ENCODE results near the gene SMAD1.

Gene SMAD1

GRCh38 chr4:145536044-145536443 lies 54.4 kb downstream of the SMAD1 start:
- Histone ChIP-seq H3K4me1 (ENCODE audit: low read length) (no peaks in the 10 kb centered on the region), H3K4me3 (ENCODE audit: low read length) (no peak overlapping the region), H3K79me2 (ENCODE audit: low read length) (no peaks in the 10 kb centered on the region), H2AFZ (ENCODE audit: low read depth, low read length) (no peak overlapping the region), H3K27ac (ENCODE audit: low read length) (no peak overlapping the region), H4K20me1 (ENCODE audit: insufficient read depth, low read length) (no peaks in the 10 kb centered on the region), H3K4me2 (ENCODE audit: low read length) (no peak overlapping the region), H3K36me3 (replicated peaks; ENCODE audit: low read depth, low read length) (no peaks in the 10 kb centered on the region), H3K27me3 (ENCODE audit: low read depth, low read length) (peaks cover 35% of the 10 kb centered on the region), H3K9me3 (ENCODE audit: insufficient read depth, low read length) (no peaks in the 10 kb centered on the region), H3K9ac (ENCODE audit: low read length) (no peak overlapping the region)
- no peak for TF ChIP-seq CTCF (IDR thresholded peaks at IDR 0.05; ENCODE audit: low read depth, low read length)
- TF ChIP-seq EZH2phosphoT487 (IDR thresholded peaks at IDR 0.05; ENCODE audit: low read depth), result no peak

GRCh38 chr4:145538596-145538995 lies 56.9 kb downstream of the SMAD1 start:
- Histone ChIP-seq H3K4me1 (ENCODE audit: low read length) (no peaks in the 10 kb centered on the region), H3K27ac (ENCODE audit: low read length) (no peak overlapping the region), H3K36me3 (replicated peaks; ENCODE audit: low read depth, low read length) (no peaks in the 10 kb centered on the region), H2AFZ (ENCODE audit: low read depth, low read length) (no peak overlapping the region), H3K4me2 (ENCODE audit: low read length) (no peak overlapping the region), H3K27me3 (ENCODE audit: low read depth, low read length) (peaks cover 39% of the 10 kb centered on the region), H3K79me2 (ENCODE audit: low read length) (no peaks in the 10 kb centered on the region), H3K4me3 (ENCODE audit: low read length) (no peak overlapping the region), H3K9ac (ENCODE audit: low read length) (no peak overlapping the region), H3K9me3 (ENCODE audit: insufficient read depth, low read length) (no peaks in the 10 kb centered on the region), H4K20me1 (ENCODE audit: insufficient read depth, low read length) (no peaks in the 10 kb centered on the region)
- TF ChIP-seq CTCF (IDR thresholded peaks at IDR 0.05; ENCODE audit: low read depth, low read length), result no peak
- TF ChIP-seq EZH2phosphoT487 (IDR thresholded peaks at IDR 0.05; ENCODE audit: low read depth), result no peak

GRCh38 chr4:145539671-145540070 lies 58.0 kb downstream of the SMAD1 start:
- no peak for TF ChIP-seq EZH2phosphoT487 (IDR thresholded peaks at IDR 0.05; ENCODE audit: low read depth)
- TF ChIP-seq CTCF (IDR thresholded peaks at IDR 0.05; ENCODE audit: low read depth, low read length), result no peak
- Histone ChIP-seq H3K79me2 (ENCODE audit: low read length) (no peaks in the 10 kb centered on the region), H4K20me1 (ENCODE audit: insufficient read depth, low read length) (no peaks in the 10 kb centered on the region), H2AFZ (ENCODE audit: low read depth, low read length) (no peak overlapping the region), H3K27ac (ENCODE audit: low read length) (no peak overlapping the region), H3K36me3 (replicated peaks; ENCODE audit: low read depth, low read length) (no peaks in the 10 kb centered on the region), H3K9me3 (ENCODE audit: insufficient read depth, low read length) (no peaks in the 10 kb centered on the region), H3K9ac (ENCODE audit: low read length) (no peak overlapping the region), H3K27me3 (ENCODE audit: low read depth, low read length) (peaks cover 39% of the 10 kb centered on the region), H3K4me1 (ENCODE audit: low read length) (no peaks in the 10 kb centered on the region), H3K4me2 (ENCODE audit: low read length) (no peak overlapping the region), H3K4me3 (ENCODE audit: low read length) (no peak overlapping the region)

GRCh38 chr4:145540235-145540634 lies 58.6 kb downstream of the SMAD1 start:
- Histone ChIP-seq H3K4me1 (ENCODE audit: low read length) (no peaks in the 10 kb centered on the region), H3K9ac (ENCODE audit: low read length) (no peak overlapping the region), H4K20me1 (ENCODE audit: insufficient read depth, low read length) (no peaks in the 10 kb centered on the region), H3K4me2 (ENCODE audit: low read length) (no peak overlapping the region), H3K9me3 (ENCODE audit: insufficient read depth, low read length) (no peaks in the 10 kb centered on the region), H3K36me3 (replicated peaks; ENCODE audit: low read depth, low read length) (no peaks in the 10 kb centered on the region), H3K27ac (ENCODE audit: low read length) (no peak overlapping the region), H2AFZ (ENCODE audit: low read depth, low read length) (no peak overlapping the region), H3K27me3 (ENCODE audit: low read depth, low read length) (peaks cover 37% of the 10 kb centered on the region), H3K79me2 (ENCODE audit: low read length) (no peaks in the 10 kb centered on the region), H3K4me3 (ENCODE audit: low read length) (no peak overlapping the region)
- TF ChIP-seq CTCF (IDR thresholded peaks at IDR 0.05; ENCODE audit: low read depth, low read length) (no peak), EZH2phosphoT487 (IDR thresholded peaks at IDR 0.05; ENCODE audit: low read depth) (no peak)
